Measurements from ENCODE around the gene NKTR.

NKTR gene

GRCh38 chr3:42689421-42690014, 89.0 kb downstream of the NKTR start:
- DNase-seq (ENCODE audit: low read depth, low spot score) = no peak
- H3K4me3 ChIP-seq (ENCODE audit: low read depth, low read length) = no peak overlapping the region
- ChIA-PET POLR2A (no interaction called here), CTCF (no interaction called here)
- no peak for TF ChIP-seq CTCF (IDR thresholded peaks at IDR 0.05; ENCODE audit: insufficient read depth, low read length, missing control alignments)

GRCh38 chr3:42690191-42690590, 89.7 kb downstream of the NKTR start:
- POLR2A ChIA-PET = no interaction called here
- no peak for TF ChIP-seq CTCF (IDR thresholded peaks at IDR 0.05; ENCODE audit: insufficient read depth, low read length, missing control alignments)
- no peak for DNase-seq (ENCODE audit: low read depth, low spot score)
- H3K4me3 ChIP-seq (ENCODE audit: low read depth, low read length) = no peak overlapping the region
- CTCF ChIA-PET = no interaction called here

GRCh38 chr3:42690766-42691680, 90.5 kb downstream of the NKTR start:
- no peak overlapping the region for H3K4me3 ChIP-seq (ENCODE audit: low read depth, low read length)
- ChIA-PET POLR2A (no interaction called here), CTCF (no interaction called here)
- no peak for DNase-seq (ENCODE audit: low read depth, low spot score)
- no peak for TF ChIP-seq CTCF (IDR thresholded peaks at IDR 0.05; ENCODE audit: insufficient read depth, low read length, missing control alignments)

GRCh38 chr3:42691816-42692666, 91.6 kb downstream of the NKTR start:
- no peak for TF ChIP-seq CTCF (IDR thresholded peaks at IDR 0.05; ENCODE audit: insufficient read depth, low read length, missing control alignments)
- no peak overlapping the region for H3K4me3 ChIP-seq (ENCODE audit: low read depth, low read length)
- ChIA-PET CTCF (interaction anchor here (0.9 kb wide), 1 partner anchor 14 kb away, joined by 4 read pairs; no protein-coding TSS in a partner anchor), POLR2A (no interaction called here)
- no peak for DNase-seq (ENCODE audit: low read depth, low spot score)

- DNase-seq (ENCODE audit: low read depth, low spot score) = no peak
- TF ChIP-seq CTCF (IDR thresholded peaks at IDR 0.05; ENCODE audit: insufficient read depth, low read length, missing control alignments) = no peak
- H3K4me3 ChIP-seq (ENCODE audit: low read depth, low read length) = no peak overlapping the region
- CTCF ChIA-PET = interaction anchor here (0.9 kb wide), 1 partner anchor 13 kb away, joined by 4 read pairs; no protein-coding TSS in a partner anchor
- POLR2A ChIA-PET = no interaction called here
Measured at GRCh38 chr3:42692667-42693529, 92.4 kb downstream of the NKTR start.

Measured in AG04449 (cell line).